AG04449 (cell line): ENCODE results near the gene PCED1A.

Source experiments
- CTCF ChIA-PET: fragments of 350-600 bp; formaldehyde crosslinking; extraction: SDS; loops from one replicate; lab custom pipeline; 2021; ENCODE audit warnings: antibody characterized with exemption; lab: Yijun Ruan, JAX
- POLR2A ChIA-PET: fragments of 400-600, 350-600 bp; formaldehyde crosslinking; extraction: SDS; loops from one replicate; lab custom pipeline; 2020; ENCODE audit warnings: antibody characterized with exemption, inconsistent platforms; lab: Yijun Ruan, JAX
- DNase-seq: peaks from one replicate; pipeline ENCODE4 v3.0.0-alpha.2; 2010; ENCODE audit warnings: low read depth, low spot score
- H3K4me3 ChIP-seq: 2 replicates; pipeline ENCODE4 v1.5.1; 2011; ENCODE audit warnings: low read depth, mild to moderate bottlenecking, control low read depth, low read length
- CTCF ChIP-seq: IDR thresholded peaks from one replicate; pipeline ENCODE4 v1.5.1; 2011; ENCODE audit warnings: mild to moderate bottlenecking, moderate library complexity, low read length, control low read depth, inconsistent platforms; ENCODE audit not compliant: insufficient read depth; ENCODE audit errors: missing control alignments

Gene PCED1A

GRCh38 chr20:2847802-2848201 lies 7.3 kb upstream of the PCED1A start:
- no peak overlapping the region for H3K4me3 ChIP-seq
- no peak for DNase-seq
- POLR2A ChIA-PET = no interaction called here
- no peak for TF ChIP-seq CTCF
- CTCF ChIA-PET = interaction anchor here (1.6 to 16.5 kb wide), 2 partner anchors 10 to 91 kb away, joined by 6 to 337 read pairs; no protein-coding TSS in a partner anchor

- ChIA-PET POLR2A (no interaction called here), CTCF (interaction anchor here (16.5 kb wide), 1 partner anchor 90 kb away, joined by 337 read pairs; no protein-coding TSS in a partner anchor)
- no peak for DNase-seq
- no peak overlapping the region for H3K4me3 ChIP-seq
- TF ChIP-seq CTCF = no peak
Observed at GRCh38 chr20:2846698-2847097, 6.2 kb upstream of the PCED1A start.

GRCh38 chr20:2845607-2846006 lies 5.2 kb upstream of the PCED1A start:
- CTCF ChIA-PET = interaction anchor here (1.2 to 16.5 kb wide), 2 partner anchors 11 to 89 kb away, joined by 3 to 337 read pairs; no protein-coding TSS in a partner anchor
- DNase-seq = no peak
- POLR2A ChIA-PET = no interaction called here
- H3K4me3 ChIP-seq = no peak overlapping the region
- no peak for TF ChIP-seq CTCF

- no peak for TF ChIP-seq CTCF
- DNase-seq = no peak
- H3K4me3 ChIP-seq = peak overlapping the region; percentile 87
- ChIA-PET POLR2A (interaction anchor here (0.7 to 0.9 kb wide), 2 partner anchors 8 to 18 kb away, joined by 3 read pairs; no protein-coding TSS in a partner anchor), CTCF (interaction anchor here (0.8 to 2.8 kb wide), 4 partner anchors 10 to 160 kb away, joined by 3 to 11 read pairs (median 6); no protein-coding TSS in a partner anchor)
Observed at GRCh38 chr20:2840967-2841531, 594 bp upstream of the PCED1A start.

- peak overlapping the region; percentile 87 for H3K4me3 ChIP-seq
- TF ChIP-seq CTCF = no peak
- POLR2A ChIA-PET = interaction anchor here (1.2 kb wide), 2 partner anchors 25 to 171 kb away, joined by 3 to 4 read pairs; no protein-coding TSS in a partner anchor
- CTCF ChIA-PET = interaction anchor here (1.1 to 1.2 kb wide), 2 partner anchors 12 to 96 kb away, joined by 3 to 5 read pairs; no protein-coding TSS in a partner anchor
- no peak for DNase-seq
Observed at GRCh38 chr20:2839732-2840137, 720 bp downstream of the PCED1A start.

GRCh38 chr20:2838847-2839671 lies 1.4 kb downstream of the PCED1A start:
- POLR2A ChIA-PET = interaction anchor here (1.0 to 1.2 kb wide), 3 partner anchors 10 to 172 kb away, joined by 3 to 4 read pairs (median 3); no protein-coding TSS in a partner anchor
- DNase-seq = no peak
- CTCF ChIA-PET = interaction anchor here (1.1 to 1.2 kb wide), 2 partner anchors 13 to 96 kb away, joined by 3 to 5 read pairs; no protein-coding TSS in a partner anchor
- no peak overlapping the region for H3K4me3 ChIP-seq
- no peak for TF ChIP-seq CTCF
